OCI-LY3 (cell line): ENCODE data around the gene UFSP1.

Experiments
- H2AFZ ChIP-seq: fragments of 200-600, 300-600 bp; shearing (Covaris generic); 2 replicates; pipeline ENCODE4 v1.6.0; 2014; ENCODE audit warnings: antibody characterized with exemption, low read depth, low read length
- H3K27ac ChIP-seq: fragments of 200-600, 300-600 bp; sonication (generic); 2 replicates; pipeline ENCODE4 v1.5.1; 2014; ENCODE audit warnings: mild to moderate bottlenecking, low read length, moderate library complexity, mixed read lengths
- H3K27me3 ChIP-seq: fragments of 200-600, 300-600 bp; sonication (generic); 2 replicates; pipeline ENCODE4 v1.6.1; 2014; ENCODE audit warnings: low read depth, low read length, mixed read lengths
- H3K36me3 ChIP-seq: fragments of 200-600, 300-600 bp; sonication (generic); replicated peaks from 2 replicates; pipeline ENCODE3; 2014; ENCODE audit warnings: low read depth, low read length, mixed read lengths
- H3K4me1 ChIP-seq: fragments of 300-600, 200-600 bp; sonication (generic); 2 replicates; pipeline ENCODE4 v1.6.1; 2014; ENCODE audit warnings: low read length, mixed read lengths
- H3K4me2 ChIP-seq: fragments of 200-600, 300-600 bp; sonication (generic); 2 replicates; pipeline ENCODE4 v1.6.1; 2014; ENCODE audit warnings: low read length, mixed read lengths
- H3K4me3 ChIP-seq: fragments of 300-600, 200-600 bp; sonication (generic); 2 replicates; pipeline ENCODE4 v1.5.1; 2014; ENCODE audit warnings: antibody characterized with exemption, mild to moderate bottlenecking, low read length, moderate library complexity
- H3K79me2 ChIP-seq: fragments of 300-600, 200-600 bp; shearing (Covaris generic); 2 replicates; pipeline ENCODE4 v1.6.1; 2014; ENCODE audit warnings: mild to moderate bottlenecking, low read length, mixed read lengths
- H3K9ac ChIP-seq: fragments of 300-600, 200-600 bp; shearing (Covaris generic); 2 replicates; pipeline ENCODE4 v1.6.0; 2014; ENCODE audit warnings: mild to moderate bottlenecking, low read length, moderate library complexity
- H3K9me3 ChIP-seq: fragments of 200-600, 300-600 bp; shearing (Covaris generic); 2 replicates; pipeline ENCODE4 v1.6.1; 2014; ENCODE audit warnings: low read length, mixed read lengths; ENCODE audit not compliant: insufficient read depth
- H4K20me1 ChIP-seq: fragments of 200-600, 300-600 bp; sonication (generic); 2 replicates; pipeline ENCODE4 v1.6.1; 2016; ENCODE audit warnings: low read length, mixed read lengths; ENCODE audit not compliant: insufficient read depth
- CTCF ChIP-seq: fragments of 200-600, 300-600 bp; sonication (generic); IDR thresholded peaks from 2 replicates; pipeline ENCODE4 v1.5.1; 2014; ENCODE audit warnings: antibody characterized with exemption, low read length, low read depth
- EZH2phosphoT487 ChIP-seq: fragments of 200-600 bp; shearing (Covaris generic); IDR thresholded peaks from 2 replicates; pipeline ENCODE4 v1.6.1; 2018; ENCODE audit warnings: antibody characterized with exemption, mixed run types, low read depth

The UFSP1 gene

DNA sequence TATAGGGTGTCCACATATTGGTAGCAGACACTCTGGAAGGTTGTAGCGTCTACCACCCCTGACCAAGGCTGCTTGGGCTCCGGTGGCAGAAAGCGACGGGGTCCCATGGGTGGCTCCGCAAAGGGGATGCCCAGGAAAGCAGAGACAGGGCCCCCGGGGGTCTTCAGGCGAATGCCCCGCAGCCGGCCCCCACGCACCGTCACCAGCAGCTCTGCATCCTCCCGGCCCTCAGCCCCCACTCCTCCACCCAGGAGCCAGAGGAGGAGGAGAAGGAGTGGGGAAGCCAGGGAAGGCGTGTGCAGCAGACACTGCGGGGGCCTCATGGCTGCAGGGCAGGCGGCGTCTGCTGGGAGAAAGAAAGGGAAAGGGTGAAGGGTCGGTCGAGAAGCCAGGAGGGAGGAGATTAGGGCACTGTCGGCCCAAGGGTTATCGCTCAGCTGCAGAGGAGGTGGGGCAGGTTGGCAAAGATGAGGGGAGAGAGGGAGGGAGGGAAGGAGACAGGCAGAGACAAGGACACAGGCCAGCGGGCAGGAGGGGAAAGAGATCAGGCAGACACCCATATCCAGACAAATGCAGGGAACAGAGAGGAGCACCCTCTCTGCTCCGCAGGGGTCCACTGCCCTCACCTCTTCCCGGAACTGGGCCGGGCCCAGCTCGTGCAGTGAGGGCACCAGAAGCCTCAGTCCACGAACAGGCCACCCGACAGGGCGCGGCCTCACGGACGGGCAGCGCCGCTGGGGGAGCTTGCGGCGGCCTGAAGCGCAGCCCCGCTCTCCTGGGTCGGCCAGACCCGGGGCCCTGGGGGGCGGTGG lies 4.6 kb upstream of the UFSP1 start:
- H3K9me3 ChIP-seq, result no peaks in the 10 kb centered on the region
- H3K4me1 ChIP-seq, result peaks cover 13% of the 10 kb centered on the region; the same call in 1 of the 2 replicates
- H3K27ac ChIP-seq, result no peak overlapping the region
- peaks cover 4% of the 10 kb centered on the region for H3K79me2 ChIP-seq
- H3K9ac ChIP-seq, result no peak overlapping the region
- H2AFZ ChIP-seq, result no peak overlapping the region
- peaks cover under 1% of the 10 kb centered on the region for H3K36me3 ChIP-seq
- H3K4me3 ChIP-seq, result no peak overlapping the region; the same call in 1 of the 2 replicates
- H4K20me1 ChIP-seq, result no peaks in the 10 kb centered on the region
- peak overlapping the region; percentile 68 for H3K4me2 ChIP-seq
- TF ChIP-seq EZH2phosphoT487 (no peak), CTCF (no peak)
- no peaks in the 10 kb centered on the region for H3K27me3 ChIP-seq

GRCh38 chr7:100893318-100893895 lies 3.9 kb upstream of the UFSP1 start:
- H3K9me3 ChIP-seq, result no peaks in the 10 kb centered on the region
- H4K20me1 ChIP-seq, result no peaks in the 10 kb centered on the region
- H3K36me3 ChIP-seq, result peaks cover 8% of the 10 kb centered on the region
- H3K4me3 ChIP-seq, result no peak overlapping the region
- H3K27ac ChIP-seq, result no peak overlapping the region
- H2AFZ ChIP-seq, result no peak overlapping the region
- no peak overlapping the region for H3K9ac ChIP-seq
- peaks cover 11% of the 10 kb centered on the region for H3K79me2 ChIP-seq
- TF ChIP-seq CTCF, result no peak
- H3K27me3 ChIP-seq, result no peaks in the 10 kb centered on the region
- H3K4me1 ChIP-seq, result peaks cover 17% of the 10 kb centered on the region
- no peak overlapping the region for H3K4me2 ChIP-seq

- H3K9me3 ChIP-seq, result no peaks in the 10 kb centered on the region
- no peak overlapping the region for H3K4me3 ChIP-seq
- H3K4me1 ChIP-seq, result peaks cover 25% of the 10 kb centered on the region
- peaks cover 18% of the 10 kb centered on the region for H3K79me2 ChIP-seq
- H3K27me3 ChIP-seq, result no peaks in the 10 kb centered on the region
- H3K27ac ChIP-seq, result no peak overlapping the region
- H2AFZ ChIP-seq, result no peak overlapping the region
- H3K9ac ChIP-seq, result no peak overlapping the region
- H3K36me3 ChIP-seq, result peaks cover 15% of the 10 kb centered on the region
- TF ChIP-seq CTCF (no peak), EZH2phosphoT487 (no peak)
- H3K4me2 ChIP-seq, result no peak overlapping the region
- no peaks in the 10 kb centered on the region for H4K20me1 ChIP-seq
Observed at GRCh38 chr7:100892364-100893317, 3.1 kb upstream of the UFSP1 start.
